ENCODE data around the gene OXLD1.

GRCh38 chr17:81705518-81706231, 39.3 kb upstream of the OXLD1 start:
- TF ChIP-seq CTCF (IDR thresholded peaks at IDR 0.05) (no peak), EZH2 (IDR thresholded peaks at IDR 0.05; ENCODE audit: borderline replicate concordance, insufficient read depth, low read depth, low read length, poor library complexity, severe bottlenecking) (no peak)

Measured in B cell (primary cell).